ENCODE results near the gene TACC2.

Gene TACC2

GRCh38 chr10:122149561-122150505 is 160.9 kb downstream of the TACC2 start:
- peak; percentile 75 for DNase-seq

GRCh38 chr10:122151121-122151694 is 162.2 kb downstream of the TACC2 start:
- no peak for DNase-seq

GRCh38 chr10:122152544-122152943 is 163.6 kb downstream of the TACC2 start:
- peak; percentile 96 for DNase-seq

- no peak for DNase-seq
Measured at GRCh38 chr10:122154031-122154544, 165.1 kb downstream of the TACC2 start.

- no peak for DNase-seq
Measured at GRCh38 chr10:122154545-122155366, 165.8 kb downstream of the TACC2 start.

GRCh38 chr10:122157451-122157850 is 168.5 kb downstream of the TACC2 start:
- DNase-seq, result no peak

GRCh38 chr10:122158362-122158761 is 169.4 kb downstream of the TACC2 start:
- DNase-seq, result no peak

GRCh38 chr10:122159141-122159970 is 170.4 kb downstream of the TACC2 start:
- no peak for DNase-seq

- DNase-seq, result no peak
Measured at GRCh38 chr10:122161795-122162194, 172.8 kb downstream of the TACC2 start.

- DNase-seq, result no peak
Measured at GRCh38 chr10:122162671-122163173, 173.8 kb downstream of the TACC2 start.

- DNase-seq, result no peak
Measured at GRCh38 chr10:122163174-122164022, 174.4 kb downstream of the TACC2 start.

GRCh38 chr10:122164023-122164601 is 175.1 kb downstream of the TACC2 start:
- no peak for DNase-seq

GRCh38 chr10:122164815-122165483 is 176.0 kb downstream of the TACC2 start:
- no peak for DNase-seq

- no peak for DNase-seq
Measured at GRCh38 chr10:122165484-122166276, 176.7 kb downstream of the TACC2 start.

- DNase-seq, result no peak
Measured at GRCh38 chr10:122168101-122168500, 179.1 kb downstream of the TACC2 start.

- no peak for DNase-seq
Measured at GRCh38 chr10:122168598-122169394, 179.8 kb downstream of the TACC2 start.

GRCh38 chr10:122170802-122171201 is 181.8 kb downstream of the TACC2 start:
- DNase-seq, result no peak
